HepG2 (cell line): Measurements from ENCODE around the gene DSG2. TPM values are rescaled to one million over a fixed set of nuclear protein-coding genes. Genes with fewer than 3 reads are reported as not detected.

Experiments
- ATAC-seq: fragments of 200-7000 bp; cut with Tn5 transposase; 3 replicates; pipeline ENCODE4 v1.9.1; 2020; ENCODE audit warnings: mild to moderate bottlenecking, moderate library complexity
- BruUV-seq: library from RNA; stranded (reverse); fragments of 400-500 nt; replicated peaks from 2 replicates; lab custom pipeline; 2021; lab: Mats Ljungman, UMichigan
- CTCF ChIA-PET: fragments of 300-600 bp; formaldehyde crosslinking; extraction: SDS; loops from one replicate; lab custom pipeline; 2021; ENCODE audit warnings: low total read pairs, inconsistent platforms, low intra/inter-chr PET ratio; lab: Yijun Ruan, JAX
- POLR2A ChIA-PET: fragments of 350-600 bp; sonication (Branson Sonifier 250); formaldehyde crosslinking; loops from one replicate; lab custom pipeline; 2020; ENCODE audit warnings: antibody characterized with exemption, inconsistent platforms; lab: Yijun Ruan, JAX
- DNase-seq: peaks from one replicate; pipeline ENCODE4 v3.0.0-alpha.2; 2015; ENCODE audit warnings: low spot score
- FAIRE-seq: peaks from 3 replicates; lab custom pipeline; 2011; peaks lifted over from hg19 to GRCh38; lab: Jason Lieb, UNC
- H2AFZ ChIP-seq: one replicate; pipeline ENCODE4 v1.6.1; 2011; ENCODE audit warnings: low read length, inconsistent platforms
- H3K27ac ChIP-seq: fragments of 300-600 bp; 3 replicates; pipeline ENCODE4 v1.8.0; 2011; ENCODE audit warnings: mixed run types, mild to moderate bottlenecking, mixed read lengths, low read length, inconsistent platforms; ENCODE audit not compliant: insufficient read depth; ENCODE audit errors: extremely low read length
- H3K27me3 ChIP-seq, 2 experiments: fragments of 200-600 bp in 1 of 2; 2 replicates in 1 of 2; 3 replicates in 1 of 2; pipeline versions ENCODE4 v1.6.0 to v1.8.0; 2011; ENCODE audit warnings: low read length in 2 of 2, mild to moderate bottlenecking in 2 of 2, moderate library complexity in 2 of 2, inconsistent platforms in 1 of 2; ENCODE audit not compliant: insufficient read depth in 2 of 2, control insufficient read depth in 1 of 2
- H3K36me3 ChIP-seq, 2 experiments: fragments of 200-600 bp in 1 of 2; replicated peaks in 1 of 2; 2 replicates in 1 of 2; 3 replicates in 1 of 2; pipeline versions ENCODE4 v1.5.1 to v1.8.0; 2011; ENCODE audit warnings: low read length in 2 of 2, inconsistent platforms in 1 of 2; ENCODE audit not compliant: insufficient read depth in 2 of 2, control insufficient read depth in 1 of 2
- H3K4me1 ChIP-seq: 2 replicates; pipeline ENCODE4 v1.5.1; 2012; ENCODE audit warnings: low read length, inconsistent platforms; ENCODE audit not compliant: insufficient read depth
- H3K4me2 ChIP-seq: 2 replicates; pipeline ENCODE4 v1.6.0; 2011; ENCODE audit warnings: low read depth, low read length, inconsistent platforms
- H3K4me3 ChIP-seq, 3 experiments: fragments of 200-600 bp in 1 of 3; sonication (generic), shearing (Covaris generic) in 1 of 3; replicated peaks in 1 of 3; 2 replicates each; pipeline ENCODE4 v1.5.1; 2011 to 2016; ENCODE audit warnings: low read length in 3 of 3, inconsistent platforms in 2 of 3, low read depth in 2 of 3, mild to moderate bottlenecking in 2 of 3, control low read depth in 1 of 3, mixed read lengths in 1 of 3; ENCODE audit not compliant: insufficient read depth in 1 of 3
- H3K79me2 ChIP-seq: one replicate; pipeline ENCODE4 v1.6.1; 2011; ENCODE audit warnings: low read length, inconsistent platforms; ENCODE audit not compliant: insufficient read depth
- H3K9ac ChIP-seq: 2 replicates; pipeline ENCODE4 v1.6.0; 2011; ENCODE audit warnings: mild to moderate bottlenecking, low read depth, low read length, inconsistent platforms; ENCODE audit not compliant: insufficient read depth
- H3K9me3 ChIP-seq: 2 replicates; pipeline ENCODE4 v1.5.1; 2012; ENCODE audit warnings: mild to moderate bottlenecking, low read length
- H4K20me1 ChIP-seq: 2 replicates; pipeline ENCODE4 v1.6.0; 2011; ENCODE audit warnings: inconsistent platforms, mild to moderate bottlenecking, low read length, moderate library complexity; ENCODE audit not compliant: insufficient read depth
- CEBPB ChIP-seq: IDR thresholded peaks from 2 replicates; pipeline ENCODE4 v1.6.1; 2011; ENCODE audit warnings: low read depth, low read length, improper control_type of control experiment, borderline replicate concordance
- CENPBD1 ChIP-seq: sonication (generic); formaldehyde crosslinking; IDR thresholded peaks from 2 replicates; pipeline ENCODE4 v1.8.0; 2022; ENCODE audit warnings: missing genetic modification reagents, low read depth, mild to moderate bottlenecking, borderline replicate concordance
- CREB3 ChIP-seq: sonication (generic); formaldehyde crosslinking; IDR thresholded peaks from 2 replicates; pipeline ENCODE4 v1.5.0; 2020; ENCODE audit warnings: missing genetic modification reagents
- HNF1B ChIP-seq: sonication (generic); formaldehyde crosslinking; IDR thresholded peaks from 2 replicates; pipeline ENCODE4 v1.5.1; 2020; ENCODE audit warnings: mild to moderate bottlenecking, moderate library complexity, missing genetic modification reagents
- HNRNPL ChIP-seq: fragments of 200-400 bp; formaldehyde crosslinking; IDR thresholded peaks from 2 replicates; pipeline ENCODE4 v1.6.1; 2017; ENCODE audit warnings: mild to moderate bottlenecking, low read depth, low read length
- HOXA3 ChIP-seq: sonication (generic); formaldehyde crosslinking; IDR thresholded peaks from 2 replicates; pipeline ENCODE4 v1.5.0; 2020; ENCODE audit warnings: missing genetic modification reagents
- ONECUT2 ChIP-seq: sonication (generic); formaldehyde crosslinking; IDR thresholded peaks from 2 replicates; pipeline ENCODE4 v1.4.0; 2020; ENCODE audit warnings: missing genetic modification reagents
- ZFX ChIP-seq: sonication (generic); formaldehyde crosslinking; IDR thresholded peaks from 2 replicates; pipeline ENCODE4 v1.4.0; 2020; ENCODE audit warnings: mild to moderate bottlenecking, low read depth, missing genetic modification reagents, moderate library complexity
- ZHX2 ChIP-seq, 2 experiments: sonication (generic) in 1 of 2; formaldehyde crosslinking in 1 of 2; IDR thresholded peaks; 2 replicates each; pipeline versions ENCODE4 v1.6.1 to v1.9.0; 2014 to 2022; ENCODE audit warnings: antibody characterized with exemption in 1 of 2, borderline replicate concordance in 1 of 2, inconsistent platforms in 1 of 2, low read depth in 1 of 2, missing genetic modification reagents in 1 of 2
- ZNF503 ChIP-seq: sonication (generic); formaldehyde crosslinking; IDR thresholded peaks from 2 replicates; pipeline ENCODE4 v1.4.0; 2020; ENCODE audit warnings: missing genetic modification reagents
- ZNF614 ChIP-seq: IDR thresholded peaks from 2 replicates; pipeline ENCODE4 v1.6.1; 2018; ENCODE audit warnings: missing biosample characterization, missing genetic modification reagents, inconsistent platforms, borderline replicate concordance
- WGBS: methylation state at CpG from one replicate; pipeline ENCODE4 v1.1.6; 2017; ENCODE audit warnings: low lambda C conversion rate; 5-methylcytosine and 5-hydroxymethylcytosine counted together
- in situ Hi-C: cut with HindIII; loops from 2 replicates; pipeline ENCODE4 v1.10.0; 2017; ENCODE audit warnings: low pct_unique_long_range_greater_than_20kb; ENCODE audit not compliant: extremely low pct_ligation_motif_present
- intact Hi-C: fragments of 100-400 bp; cut with micrococcal nuclease; formaldehyde crosslinking; loops from one replicate; pipeline ENCODE4 v1.10.0; 2022; ENCODE audit not compliant: unreplicated experiment
- polyA plus RNA-seq, 8 experiments: library from polyadenylated mRNA; depleted of rRNA in 3 of 8; stranded (reverse) in 7 of 8; unstranded in 1 of 8; fragments of >200 nt; fragmentation: Illumina TruSeq in 4 of 8; extraction: Trizol in 4 of 8; gene quantifications; 2 replicates each; pipeline versions ENCODE4 v1.2.1 to v1.2.3, GENCODE V29; 2011 to 2016; ENCODE audit warnings: low read depth in 4 of 8, missing spikeins in 1 of 8, mixed read lengths in 1 of 8; ENCODE audit not compliant: insufficient read depth in 1 of 8
- total RNA-seq, 5 experiments: library from RNA; depleted of rRNA; stranded (reverse); fragments of >200 nt; fragmentation: Illumina TruSeq; extraction: Trizol; gene quantifications; 2 replicates each; pipeline ENCODE4 v1.2.3, GENCODE V29; 2016; ENCODE audit warnings: low read depth in 1 of 5

The DSG2 gene
- total and polyA plus RNA-seq, 2 of the 13 experiments (the other 11 are each of a cell fraction or from before 2014, with no cell fraction given) = 23.3 to 66.7 TPM

- TF ChIP-seq ONECUT2 (no peak), ZNF614 (CRISPR knock-in tag) (no peak)
- TF ChIP-seq, all 625 proteins: peak for 0
These were observed 79.2 kb downstream of the DSG2 start (continued) for GRCh38 chr18:31577195-31577594.

- H3K4me3 ChIP-seq = no peak overlapping the region
- FAIRE-seq (no peak), ATAC-seq (no peak), DNase-seq (no peak)
- in situ Hi-C loops = no loop called here
- 87% methylated on average over 4 of the region's 4 CpGs for WGBS
- POLR2A ChIA-PET = interaction anchor here (1.2 kb wide), 1 partner anchor 9 kb away, joined by 3 read pairs; no protein-coding TSS in a partner anchor
- H3K79me2 ChIP-seq = no peaks in the 10 kb centered on the region
- no peaks in the 10 kb centered on the region for H3K27me3 ChIP-seq
- H3K36me3 ChIP-seq = no peaks in the 10 kb centered on the region
- no peak overlapping the region for H3K27ac ChIP-seq
- H3K4me1 ChIP-seq = peaks cover 70% of the 10 kb centered on the region
- H2AFZ ChIP-seq = no peak overlapping the region
- H3K9ac ChIP-seq = no peak overlapping the region
- H3K4me2 ChIP-seq = no peak overlapping the region
- no TSS peak for BruUV-seq
- H4K20me1 ChIP-seq = no peaks in the 10 kb centered on the region
- CTCF ChIA-PET = no interaction called here
- intact Hi-C loops = no loop called here
- no peaks in the 10 kb centered on the region for H3K9me3 ChIP-seq
- TF ChIP-seq HOXA3 (CRISPR knock-in tag) (no peak), HNF1B (no peak), CENPBD1 (CRISPR knock-in tag) (no peak), ZFX (CRISPR knock-in tag) (no peak), ZNF503 (CRISPR knock-in tag) (no peak), ZHX2 (IDR thresholded peaks at IDR 0.05; ENCODE audit: low read depth) (no peak), ZHX2 (CRISPR knock-in tag; IDR thresholded peaks at IDR 0.05; ENCODE audit: borderline replicate concordance) (no peak), CEBPB (no peak), CREB3 (CRISPR knock-in tag) (no peak), HNRNPL (no peak)
These were observed 80.1 kb downstream of the DSG2 start for GRCh38 chr18:31578126-31578525.
